Bronchus fibroblast of lung (primary cell): ENCODE data around the gene COIL. TPM values are rescaled to one million over a fixed set of nuclear protein-coding genes. Genes with fewer than 3 reads are reported as not detected.

Source experiments
- total RNA-seq: library from RNA; depleted of rRNA; stranded (reverse); fragments of >200 nt; gene quantifications from 2 replicates; pipeline ENCODE4 v1.2.3, GENCODE V29; 2015

COIL gene, protein sequence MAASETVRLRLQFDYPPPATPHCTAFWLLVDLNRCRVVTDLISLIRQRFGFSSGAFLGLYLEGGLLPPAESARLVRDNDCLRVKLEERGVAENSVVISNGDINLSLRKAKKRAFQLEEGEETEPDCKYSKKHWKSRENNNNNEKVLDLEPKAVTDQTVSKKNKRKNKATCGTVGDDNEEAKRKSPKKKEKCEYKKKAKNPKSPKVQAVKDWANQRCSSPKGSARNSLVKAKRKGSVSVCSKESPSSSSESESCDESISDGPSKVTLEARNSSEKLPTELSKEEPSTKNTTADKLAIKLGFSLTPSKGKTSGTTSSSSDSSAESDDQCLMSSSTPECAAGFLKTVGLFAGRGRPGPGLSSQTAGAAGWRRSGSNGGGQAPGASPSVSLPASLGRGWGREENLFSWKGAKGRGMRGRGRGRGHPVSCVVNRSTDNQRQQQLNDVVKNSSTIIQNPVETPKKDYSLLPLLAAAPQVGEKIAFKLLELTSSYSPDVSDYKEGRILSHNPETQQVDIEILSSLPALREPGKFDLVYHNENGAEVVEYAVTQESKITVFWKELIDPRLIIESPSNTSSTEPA
- 10.3 and 11.6 TPM in 2 replicates for total RNA-seq

DNA sequence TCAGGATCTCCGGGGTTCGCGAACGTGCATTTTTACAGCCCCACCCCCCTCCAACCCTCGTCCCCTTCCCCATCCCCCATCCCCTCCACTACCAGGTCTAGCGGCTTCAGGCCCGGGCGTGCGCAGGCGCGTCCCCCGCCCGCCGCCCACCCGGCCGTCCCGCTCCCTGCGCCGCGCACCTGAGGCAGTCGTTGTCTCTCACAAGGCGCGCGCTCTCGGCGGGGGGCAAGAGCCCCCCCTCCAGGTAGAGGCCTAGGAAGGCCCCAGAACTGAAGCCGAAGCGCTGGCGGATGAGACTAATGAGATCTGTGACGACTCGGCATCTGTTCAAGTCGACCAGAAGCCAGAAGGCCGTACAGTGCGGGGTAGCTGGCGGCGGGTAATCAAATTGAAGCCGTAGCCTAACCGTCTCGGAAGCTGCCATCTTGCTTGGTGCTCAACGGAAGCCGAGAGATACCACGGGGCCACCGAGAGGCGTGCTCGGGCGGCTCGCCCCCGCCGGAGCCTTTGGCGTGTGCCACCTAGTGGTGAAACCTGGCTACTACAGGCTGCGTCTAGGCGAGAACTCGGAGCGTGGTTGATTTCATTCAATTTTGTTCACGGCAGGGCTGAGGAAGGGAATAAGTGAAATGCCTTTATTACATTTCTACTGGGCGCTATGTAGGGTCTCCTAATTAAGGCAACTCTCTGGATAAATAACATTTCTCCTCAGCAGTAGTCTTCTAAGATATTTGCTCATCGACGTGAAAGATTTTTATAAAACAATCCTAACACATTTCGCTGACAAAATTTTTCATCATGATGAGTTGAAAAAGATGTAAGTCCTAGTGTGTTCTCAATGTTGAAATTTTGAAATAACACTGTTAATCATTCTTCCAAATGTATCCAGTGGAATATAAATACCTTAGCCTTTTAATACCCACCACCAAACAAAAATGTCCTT, at the start of gene COIL:
TSS of gene COIL (minus strand) at position 455 of the 943 bp plus-strand sequence. CDS start at position 424, 31 bp downstream.

GRCh38 chr17:56977673-56978395, 17.0 kb upstream of the COIL start, which contains the start of gene SCPEP1:
TSS of gene SCPEP1 (plus strand) at chr17:56978131. CDS start at chr17:56978160, 29 bp downstream.

DNA sequence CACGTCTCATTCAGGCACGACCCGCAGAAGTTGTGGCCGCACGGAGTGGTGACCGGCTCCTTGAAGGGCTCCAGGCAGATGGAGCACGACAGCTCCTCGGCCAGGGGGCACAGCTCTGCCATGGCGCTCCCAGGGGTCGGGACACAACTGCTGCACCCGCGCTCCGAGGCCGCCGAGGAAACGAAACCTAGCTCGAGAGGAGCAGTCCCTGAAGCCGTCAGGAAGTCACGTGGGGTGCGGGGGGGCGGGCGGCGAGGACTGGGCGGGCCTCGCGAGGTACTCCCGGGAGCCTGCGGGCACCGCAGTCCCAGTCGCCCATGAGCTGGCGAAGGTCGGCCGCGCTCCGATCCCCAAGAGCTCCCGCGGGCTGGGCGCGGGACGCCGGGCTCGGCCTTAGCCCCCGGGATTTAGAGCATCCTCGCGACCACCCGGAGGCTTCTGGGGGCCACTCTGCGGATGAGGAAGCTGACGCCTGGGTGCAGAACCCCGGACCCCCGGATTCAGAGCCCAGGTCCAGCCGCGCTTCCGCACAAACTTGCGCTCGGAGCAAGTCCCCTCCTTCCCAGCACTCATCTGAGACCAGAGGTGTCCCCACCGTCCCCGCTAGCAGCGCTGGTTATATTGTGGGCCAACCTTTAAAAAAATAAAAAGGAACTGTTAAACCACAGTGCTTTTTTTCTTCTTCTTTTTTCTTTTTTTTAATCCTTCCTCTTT, 46.8 kb downstream of the COIL start, which contains the start of gene TRIM25:
TSS of gene TRIM25 (minus strand) at position 183 of the 714 bp plus-strand sequence. CDS start at position 122, 61 bp downstream.

Other genes with a start within 250 kb of the COIL start
- 1.0 and 1.3 TPM in 2 replicates for gene C17orf67, start 127.1 kb downstream of the COIL start, total RNA-seq
- gene DGKE, start 126.9 kb downstream of the COIL start, total RNA-seq, result 1.2 and 2.2 TPM in 2 replicates
- gene TRIM25, start 47.0 kb downstream of the COIL start, total RNA-seq, result 23.2 and 24.4 TPM in 2 replicates
- 27.7 and 27.9 TPM in 2 replicates for gene SCPEP1, start 17.1 kb upstream of the COIL start, total RNA-seq
- 14.3 and 20.5 TPM in 2 replicates for gene AKAP1, start 124.2 kb upstream of the COIL start, total RNA-seq